Hepatocyte (in vitro differentiated cells): ENCODE data around the gene CROT. TPM values are rescaled to one million over a fixed set of nuclear protein-coding genes. Genes with fewer than 3 reads are reported as not detected.

Experiments
- DNase-seq: peaks from one replicate; pipeline ENCODE4 v3.0.0-alpha.2; 2016; ENCODE audit warnings: low spot score
- H2AFZ ChIP-seq: fragments of 200-600 bp; sonication (generic); 2 replicates; pipeline ENCODE4 v1.6.0; 2016; ENCODE audit warnings: antibody characterized with exemption, mild to moderate bottlenecking
- H3K27ac ChIP-seq: fragments of 200-600 bp; sonication (generic); 2 replicates; pipeline ENCODE4 v1.5.1; 2016; ENCODE audit warnings: mild to moderate bottlenecking
- H3K27me3 ChIP-seq: fragments of 200-600 bp; sonication (generic); 2 replicates; pipeline ENCODE4 v1.6.1; 2016
- H3K36me3 ChIP-seq: fragments of 200-600 bp; sonication (generic); replicated peaks from 2 replicates; pipeline ENCODE4 v1.5.1; 2016; ENCODE audit warnings: low read depth; ENCODE audit not compliant: insufficient read depth
- H3K4me1 ChIP-seq: fragments of 200-600 bp; sonication (generic); 2 replicates; pipeline ENCODE4 v1.5.1; 2016; ENCODE audit warnings: mild to moderate bottlenecking, moderate library complexity; ENCODE audit not compliant: insufficient read depth
- H3K4me2 ChIP-seq: fragments of 200-600 bp; sonication (generic); 2 replicates; pipeline ENCODE4 v1.6.0; 2016
- H3K4me3 ChIP-seq: fragments of 200-600 bp; sonication (generic); 2 replicates; pipeline ENCODE4 v1.5.1; 2016; ENCODE audit warnings: mild to moderate bottlenecking
- H3K79me2 ChIP-seq: fragments of 200-600 bp; sonication (generic); 2 replicates; pipeline ENCODE4 v1.6.0; 2017; ENCODE audit warnings: mild to moderate bottlenecking
- H3K9me2 ChIP-seq: fragments of 200-600 bp; sonication (generic); replicated peaks from 2 replicates; pipeline ENCODE4 v1.6.0; 2017; ENCODE audit warnings: mild to moderate bottlenecking; ENCODE audit not compliant: insufficient read depth
- H3K9me3 ChIP-seq: fragments of 200-600 bp; sonication (generic); 2 replicates; pipeline ENCODE4 v1.5.1; 2016; ENCODE audit warnings: low read depth, mild to moderate bottlenecking
- H4K20me1 ChIP-seq: fragments of 200-600 bp; sonication (generic); 2 replicates; pipeline ENCODE4 v1.6.0; 2016; ENCODE audit warnings: mild to moderate bottlenecking; ENCODE audit not compliant: insufficient read depth, poor library complexity, severe bottlenecking
- EZH2 ChIP-seq: fragments of 200-600 bp; sonication (generic); IDR thresholded peaks from 2 replicates; pipeline ENCODE4 v1.6.1; 2016; ENCODE audit warnings: antibody characterized with exemption, mild to moderate bottlenecking, borderline replicate concordance
- EZH2phosphoT487 ChIP-seq: fragments of 200-600 bp; sonication (generic); IDR thresholded peaks from one replicate; pipeline ENCODE4 v1.6.1; 2018; ENCODE audit warnings: antibody characterized with exemption, mild to moderate bottlenecking, low read depth, moderate library complexity; ENCODE audit not compliant: unreplicated experiment, severe bottlenecking
- WGBS: methylation state at CpG from one replicate; pipeline ENCODE4 v1.1.6; 2016; ENCODE audit warnings: low lambda C conversion rate; ENCODE audit errors: missing lambda C conversion rate; 5-methylcytosine and 5-hydroxymethylcytosine counted together
- polyA plus RNA-seq: library from polyadenylated mRNA; unstranded; fragments of >200 nt; fragmentation: Nextera tagmentation; extraction: Ambion mirVana; gene quantifications from 2 replicates; pipeline ENCODE4 v1.2.1, GENCODE V29; 2016
- total RNA-seq: library from RNA; depleted of rRNA; stranded (reverse); fragments of >200 nt; gene quantifications from 2 replicates; pipeline ENCODE4 v1.2.3, GENCODE V29; 2014
- TF ChIP-seq, protein P1 (sequence below): fragments of 200-600 bp; sonication (generic); IDR thresholded peaks from 2 replicates; pipeline ENCODE4 v1.5.1; 2016; ENCODE audit warnings: antibody characterized with exemption, mild to moderate bottlenecking; ENCODE audit not compliant: poor library complexity

Gene CROT
- total and polyA plus RNA-seq, 2 experiments from 2014 or later: 25.7 to 57.4 TPM

DNA sequence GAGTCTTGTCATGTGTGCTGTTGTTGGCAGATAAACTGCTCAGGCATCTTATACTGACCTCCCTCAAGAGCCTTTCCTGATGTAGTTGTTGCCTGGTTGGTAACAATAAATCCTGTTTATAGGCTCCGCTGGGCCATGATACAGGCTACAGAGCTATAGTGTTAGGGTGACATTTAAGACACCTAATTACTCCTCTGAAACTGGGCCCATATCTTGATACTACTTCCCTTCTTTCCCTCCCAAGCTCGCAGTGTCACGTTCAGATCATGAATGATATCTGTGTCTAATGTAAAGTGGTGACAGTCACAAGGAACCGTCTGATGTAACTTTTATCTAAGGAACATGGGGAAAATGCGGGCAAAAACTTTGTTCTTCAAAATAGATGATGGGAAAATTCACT is 35.4 kb downstream of the CROT start:
- peaks cover 5% of the 10 kb centered on the region for H3K4me1 ChIP-seq
- peaks cover 4% of the 10 kb centered on the region for H3K36me3 ChIP-seq
- H3K9me2 ChIP-seq: no peaks in the 10 kb centered on the region
- H3K4me3 ChIP-seq: no peak overlapping the region
- H3K9me3 ChIP-seq: no peaks in the 10 kb centered on the region
- no peak overlapping the region for H3K27ac ChIP-seq
- H3K79me2 ChIP-seq: no peaks in the 10 kb centered on the region
- no peaks in the 10 kb centered on the region for H4K20me1 ChIP-seq
- no peak overlapping the region for H2AFZ ChIP-seq
- H3K27me3 ChIP-seq: no peaks in the 10 kb centered on the region
- no peak for DNase-seq
- 91% methylated on average over 5 of the region's 5 CpGs for whole genome bisulfite sequencing
- TF ChIP-seq, protein P1, sequence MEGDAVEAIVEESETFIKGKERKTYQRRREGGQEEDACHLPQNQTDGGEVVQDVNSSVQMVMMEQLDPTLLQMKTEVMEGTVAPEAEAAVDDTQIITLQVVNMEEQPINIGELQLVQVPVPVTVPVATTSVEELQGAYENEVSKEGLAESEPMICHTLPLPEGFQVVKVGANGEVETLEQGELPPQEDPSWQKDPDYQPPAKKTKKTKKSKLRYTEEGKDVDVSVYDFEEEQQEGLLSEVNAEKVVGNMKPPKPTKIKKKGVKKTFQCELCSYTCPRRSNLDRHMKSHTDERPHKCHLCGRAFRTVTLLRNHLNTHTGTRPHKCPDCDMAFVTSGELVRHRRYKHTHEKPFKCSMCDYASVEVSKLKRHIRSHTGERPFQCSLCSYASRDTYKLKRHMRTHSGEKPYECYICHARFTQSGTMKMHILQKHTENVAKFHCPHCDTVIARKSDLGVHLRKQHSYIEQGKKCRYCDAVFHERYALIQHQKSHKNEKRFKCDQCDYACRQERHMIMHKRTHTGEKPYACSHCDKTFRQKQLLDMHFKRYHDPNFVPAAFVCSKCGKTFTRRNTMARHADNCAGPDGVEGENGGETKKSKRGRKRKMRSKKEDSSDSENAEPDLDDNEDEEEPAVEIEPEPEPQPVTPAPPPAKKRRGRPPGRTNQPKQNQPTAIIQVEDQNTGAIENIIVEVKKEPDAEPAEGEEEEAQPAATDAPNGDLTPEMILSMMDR: no peak
- TF ChIP-seq EZH2: no peak
- TF ChIP-seq EZH2phosphoT487: no peak
- H3K4me2 ChIP-seq: no peak overlapping the region

DNA sequence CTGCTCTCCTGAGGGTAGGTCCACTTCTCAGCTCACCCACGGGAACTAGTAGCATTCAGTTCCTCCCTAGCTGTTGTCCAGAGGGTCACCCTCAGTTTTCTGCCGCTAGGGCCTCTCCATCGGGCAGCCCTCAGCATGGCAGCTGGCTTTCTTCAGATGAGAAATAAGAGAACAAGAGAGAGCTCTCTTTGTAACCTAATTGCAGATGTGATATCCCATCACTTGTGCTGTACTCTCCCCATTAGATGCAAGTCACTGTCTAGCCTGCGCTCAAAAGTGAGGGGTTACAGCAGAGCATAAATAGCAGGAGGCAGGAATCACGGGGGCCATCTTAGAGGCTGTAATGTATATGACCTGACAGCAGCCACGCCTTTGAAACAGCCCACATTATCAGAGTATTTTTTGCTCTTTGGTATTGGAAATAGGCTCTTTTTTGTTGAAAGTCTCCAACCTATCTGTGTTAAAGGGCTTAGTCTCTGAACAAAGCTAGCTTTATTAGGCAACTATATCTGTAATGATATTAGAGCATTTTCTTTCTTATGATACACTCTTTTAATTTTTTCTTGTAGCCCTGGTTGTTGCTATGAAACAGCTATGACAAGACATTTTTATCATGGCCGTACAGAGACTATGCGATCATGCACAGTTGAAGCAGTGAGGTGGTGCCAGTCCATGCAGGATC is 45.7 kb downstream of the CROT start:
- Histone ChIP-seq H3K4me3 (no peak overlapping the region), H3K9me2 (no peaks in the 10 kb centered on the region), H3K4me1 (no peaks in the 10 kb centered on the region), H3K36me3 (peaks cover 5% of the 10 kb centered on the region), H4K20me1 (no peaks in the 10 kb centered on the region), H2AFZ (no peak overlapping the region), H3K27ac (no peak overlapping the region), H3K79me2 (no peaks in the 10 kb centered on the region), H3K4me2 (no peak overlapping the region), H3K9me3 (no peaks in the 10 kb centered on the region), H3K27me3 (no peaks in the 10 kb centered on the region)
- TF ChIP-seq, protein P1: no peak
- TF ChIP-seq EZH2phosphoT487 (no peak), EZH2 (no peak)
- DNase-seq: no peak
- WGBS: 92% methylated on average over 8 of the region's 8 CpGs

DNA sequence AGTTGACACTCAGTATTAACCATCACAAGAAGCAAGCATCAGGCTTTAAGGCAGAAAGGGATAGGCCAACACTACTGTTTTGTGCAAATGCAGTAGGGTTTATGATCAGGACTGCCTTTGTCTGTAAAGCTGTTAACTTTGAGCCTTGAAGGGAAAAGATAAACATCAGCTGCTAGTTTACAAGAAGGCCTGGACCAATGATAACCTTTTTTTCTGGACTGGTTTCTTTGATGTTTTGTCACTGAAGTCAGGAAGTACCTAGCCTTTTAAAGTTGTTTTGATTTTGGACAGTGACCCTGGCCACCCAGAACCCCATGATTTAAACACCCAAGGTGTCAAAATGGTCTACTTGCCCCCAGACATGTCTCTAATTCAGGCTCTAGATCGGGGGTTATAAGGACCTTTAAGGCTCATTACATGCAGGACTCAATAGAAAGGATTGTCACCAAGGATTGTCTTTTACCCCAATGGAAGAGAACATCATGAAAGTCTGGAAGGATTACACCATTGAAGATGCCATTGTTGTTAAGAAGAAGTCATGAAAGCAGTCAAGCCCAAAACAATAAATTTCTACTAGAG is 50.1 kb downstream of the CROT start:
- WGBS: 89% methylated on average over 1 of the region's 1 CpG

More for the DNA sequence above, 50.1 kb downstream of the CROT start:
- H3K4me1 ChIP-seq: no peaks in the 10 kb centered on the region
- H3K9me3 ChIP-seq: no peaks in the 10 kb centered on the region
- DNase-seq: no peak
- H3K27me3 ChIP-seq: no peaks in the 10 kb centered on the region
- H3K4me3 ChIP-seq: no peak overlapping the region
- no peaks in the 10 kb centered on the region for H3K79me2 ChIP-seq
- peaks cover 5% of the 10 kb centered on the region for H3K36me3 ChIP-seq
- no peak overlapping the region for H3K27ac ChIP-seq
- H2AFZ ChIP-seq: no peak overlapping the region
- H3K9me2 ChIP-seq: no peaks in the 10 kb centered on the region
- TF ChIP-seq, protein P1: no peak
- no peak for TF ChIP-seq EZH2
- no peak for TF ChIP-seq EZH2phosphoT487
- no peaks in the 10 kb centered on the region for H4K20me1 ChIP-seq
- no peak overlapping the region for H3K4me2 ChIP-seq
